ENCODE data around the gene DNAJC8.

Gene DNAJC8

GRCh38 chr1:28273216-28273860 is 40.5 kb upstream of the DNAJC8 start:
- POLR2A ChIA-PET = interaction anchor here (0.8 to 2.4 kb wide), 3 partner anchors 11 to 14 kb away, joined by 3 to 9 read pairs (median 4); no protein-coding TSS in a partner anchor
- DNase-seq (ENCODE audit: low read depth, low spot score) = no peak

DNA sequence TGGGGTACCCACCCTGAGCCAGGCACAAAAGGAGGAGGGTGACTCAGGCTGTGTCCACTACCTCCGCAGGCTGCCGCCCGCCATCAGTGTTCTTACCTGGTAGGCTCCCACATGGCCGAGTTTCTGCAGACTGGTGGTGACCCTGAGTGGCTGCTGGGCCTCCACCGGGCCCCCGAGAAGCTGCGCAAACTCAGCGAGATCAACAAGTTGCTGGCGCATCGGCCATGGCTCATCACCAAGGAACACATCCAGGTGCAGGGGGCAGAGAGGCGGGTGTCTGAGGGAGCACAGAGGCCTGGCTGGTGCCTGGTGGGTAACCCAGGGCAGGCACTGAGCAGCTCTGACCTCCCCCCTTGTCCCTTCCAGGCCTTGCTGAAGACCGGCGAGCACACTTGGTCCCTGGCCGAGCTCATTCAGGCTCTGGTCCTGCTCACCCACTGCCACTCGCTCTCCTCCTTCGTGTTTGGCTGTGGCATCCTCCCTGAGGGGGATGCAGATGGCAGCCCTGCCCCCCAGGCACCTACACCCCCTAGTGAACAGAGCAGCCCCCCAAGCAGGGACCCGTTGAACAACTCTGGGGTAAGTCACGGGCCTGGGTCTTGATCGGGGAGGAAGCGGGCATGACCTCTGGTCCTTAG is 39.5 kb upstream of the DNAJC8 start:
- TF ChIP-seq CTCF (IDR thresholded peaks at IDR 0.05; ENCODE audit: insufficient read depth, low read length, missing control alignments) = no peak
- DNase-seq (ENCODE audit: low read depth, low spot score) = no peak
- CTCF ChIA-PET = interaction anchor here (1.2 to 2.0 kb wide), 3 partner anchors 11 to 88 kb away, joined by 3 to 7 read pairs (median 7); no protein-coding TSS in a partner anchor
- POLR2A ChIA-PET = interaction anchor here (2.4 kb wide), 1 partner anchor 10 kb away, joined by 9 read pairs; no protein-coding TSS in a partner anchor
- H3K4me3 ChIP-seq (ENCODE audit: low read depth, low read length) = no peak overlapping the region

More at GRCh38 chr1:28273216-28273860, 40.5 kb upstream of the DNAJC8 start:
- H3K4me3 ChIP-seq (ENCODE audit: low read depth, low read length) = no peak overlapping the region
- CTCF ChIA-PET = interaction anchor here (1.2 to 3.1 kb wide), 4 partner anchors 12 to 87 kb away, joined by 3 to 15 read pairs (median 7); no protein-coding TSS in a partner anchor
- TF ChIP-seq CTCF (IDR thresholded peaks at IDR 0.05; ENCODE audit: insufficient read depth, low read length, missing control alignments) = no peak

DNA sequence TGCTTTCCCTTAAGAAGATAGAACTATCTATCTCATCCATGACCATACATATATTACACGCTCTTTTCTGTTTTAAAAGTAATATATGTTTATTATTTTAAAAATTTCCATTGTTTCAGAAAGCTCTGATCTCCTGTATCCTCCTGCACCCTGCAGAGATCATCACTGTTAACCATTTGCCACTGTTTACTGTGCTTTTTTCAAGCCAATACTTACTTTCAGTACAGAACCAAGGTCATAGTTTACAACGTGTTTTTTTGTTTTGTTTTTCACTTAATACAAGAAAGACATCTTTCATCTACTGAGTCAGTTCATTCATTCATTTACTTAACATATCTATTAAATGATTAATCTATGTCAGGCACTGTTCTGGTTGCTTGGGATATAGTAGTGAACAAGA is 36.7 kb upstream of the DNAJC8 start:
- ChIA-PET POLR2A (no interaction called here), CTCF (interaction anchor here (1.7 to 2.3 kb wide), 2 partner anchors 8 to 21 kb away, joined by 5 to 11 read pairs; no protein-coding TSS in a partner anchor)
- DNase-seq (ENCODE audit: low read depth, low spot score) = no peak
- no peak for TF ChIP-seq CTCF (IDR thresholded peaks at IDR 0.05; ENCODE audit: insufficient read depth, low read length, missing control alignments)
- H3K4me3 ChIP-seq (ENCODE audit: low read depth, low read length) = no peak overlapping the region

- TF ChIP-seq CTCF (IDR thresholded peaks at IDR 0.05; ENCODE audit: insufficient read depth, low read length, missing control alignments) = no peak
- DNase-seq (ENCODE audit: low read depth, low spot score) = no peak
- POLR2A ChIA-PET = interaction anchor here (0.7 to 1.6 kb wide), 2 partner anchors 8 to 19 kb away, joined by 4 read pairs; partner anchors contain the start of gene SESN2
- H3K4me3 ChIP-seq (ENCODE audit: low read depth, low read length) = no peak overlapping the region
- CTCF ChIA-PET = interaction anchor here (1.6 to 12.3 kb wide), 2 partner anchors 12 to 19 kb away, joined by 4 to 148 read pairs; no protein-coding TSS in a partner anchor
Measured at GRCh38 chr1:28267633-28268032, 34.8 kb upstream of the DNAJC8 start.

GRCh38 chr1:28266920-28267322 is 34.1 kb upstream of the DNAJC8 start:
- no peak overlapping the region for H3K4me3 ChIP-seq (ENCODE audit: low read depth, low read length)
- no peak for DNase-seq (ENCODE audit: low read depth, low spot score)
- ChIA-PET CTCF (interaction anchor here (1.0 to 12.3 kb wide), 5 partner anchors 9 to 336 kb away, joined by 3 to 148 read pairs (median 3); no protein-coding TSS in a partner anchor), POLR2A (interaction anchor here (0.7 to 0.9 kb wide), 2 partner anchors 13 to 18 kb away, joined by 3 to 4 read pairs; no protein-coding TSS in a partner anchor)
- TF ChIP-seq CTCF (IDR thresholded peaks at IDR 0.05; ENCODE audit: insufficient read depth, low read length, missing control alignments) = no peak

DNA sequence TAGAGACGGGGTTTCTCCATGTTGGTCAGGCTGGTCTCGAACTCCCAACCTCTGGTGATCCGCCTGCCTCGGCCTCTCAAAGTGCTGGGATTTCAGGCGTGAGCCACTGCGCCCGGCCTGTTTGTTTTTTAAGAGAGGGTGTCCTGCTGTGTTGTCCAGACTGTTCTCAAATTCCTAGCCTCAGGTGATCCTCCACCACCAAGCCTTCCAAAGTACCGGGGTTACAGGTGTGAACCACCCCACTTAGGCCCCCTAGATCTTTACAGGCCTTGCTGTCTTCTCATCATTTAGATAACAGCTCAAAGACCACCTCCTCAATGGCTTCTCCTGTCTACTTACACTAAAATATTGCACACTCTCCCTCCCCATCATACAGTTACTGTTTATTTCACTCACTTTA is 32.7 kb upstream of the DNAJC8 start:
- CTCF ChIA-PET = interaction anchor here (1.3 to 12.3 kb wide), 3 partner anchors 9 to 337 kb away, joined by 3 to 148 read pairs (median 4); no protein-coding TSS in a partner anchor
- TF ChIP-seq CTCF (IDR thresholded peaks at IDR 0.05; ENCODE audit: insufficient read depth, low read length, missing control alignments) = no peak
- H3K4me3 ChIP-seq (ENCODE audit: low read depth, low read length) = no peak overlapping the region
- DNase-seq (ENCODE audit: low read depth, low spot score) = no peak
- POLR2A ChIA-PET = no interaction called here

All from AG04449 (cell line).